ENCODE data around the gene COL4A1. TPM values are rescaled to one million over a fixed set of nuclear protein-coding genes. Genes with fewer than 3 reads are reported as not detected.

Gene COL4A1
- total and polyA plus RNA-seq, 2 of the 13 experiments (the other 11 are each of a cell fraction or from before 2014, with no cell fraction given) = not detected

- ATAC-seq (no peak), DNase-seq (ENCODE audit: low spot score) (no peak), FAIRE-seq (no peak)
- H3K27me3 ChIP-seq (ENCODE audit: control insufficient read depth in 1 of 2, insufficient read depth in 2 of 2, low read length in 2 of 2) = peaks cover 6 to 56% of the 10 kb centered on the region in 2 experiments
- H3K36me3 ChIP-seq (replicated peaks in 1 of 2; ENCODE audit: control insufficient read depth in 1 of 2, insufficient read depth in 2 of 2, low read length in 2 of 2) = no peaks in the 10 kb centered on the region
- no peaks in the 10 kb centered on the region for H3K9me3 ChIP-seq (ENCODE audit: low read length)
- H3K4me2 ChIP-seq (ENCODE audit: low read depth, low read length) = no peak overlapping the region
- 22% methylated on average over 4 of the region's 4 CpGs for WGBS (ENCODE audit: low lambda C conversion rate)
- ChIA-PET CTCF (ENCODE audit: low intra/inter-chr PET ratio, low total read pairs) (no interaction called here), POLR2A (no interaction called here)
- in situ Hi-C loops (cut with HindIII; ENCODE audit: extremely low pct_ligation_motif_present, low pct_unique_long_range_greater_than_20kb) = no loop called here
- no peak overlapping the region for H2AFZ ChIP-seq (ENCODE audit: low read length)
- TF ChIP-seq RBM39 (IDR thresholded peaks at IDR 0.05; ENCODE audit: low read depth, low read length, poor library complexity, severe bottlenecking) = no peak
- H3K4me1 ChIP-seq (ENCODE audit: insufficient read depth, low read length) = peaks cover 8% of the 10 kb centered on the region
- no peak overlapping the region for H3K4me3 ChIP-seq (replicated peaks in 1 of 3; ENCODE audit: insufficient read depth in 1 of 3, low read depth in 2 of 3, low read length in 3 of 3)
- no peak overlapping the region for H3K9ac ChIP-seq (ENCODE audit: insufficient read depth, low read depth, low read length)
- no TSS peak for BruUV-seq (replicated peaks)
- H4K20me1 ChIP-seq (ENCODE audit: insufficient read depth, low read length) = no peaks in the 10 kb centered on the region
- no peaks in the 10 kb centered on the region for H3K79me2 ChIP-seq (ENCODE audit: insufficient read depth, low read length)
- no peak overlapping the region for H3K27ac ChIP-seq (ENCODE audit: extremely low read length, insufficient read depth, low read length)
- intact Hi-C loops (cut with micrococcal nuclease; ENCODE audit: unreplicated experiment) = no loop called here
Observed at GRCh38 chr13:110304256-110304655, 2.7 kb downstream of the COL4A1 start.

DNA sequence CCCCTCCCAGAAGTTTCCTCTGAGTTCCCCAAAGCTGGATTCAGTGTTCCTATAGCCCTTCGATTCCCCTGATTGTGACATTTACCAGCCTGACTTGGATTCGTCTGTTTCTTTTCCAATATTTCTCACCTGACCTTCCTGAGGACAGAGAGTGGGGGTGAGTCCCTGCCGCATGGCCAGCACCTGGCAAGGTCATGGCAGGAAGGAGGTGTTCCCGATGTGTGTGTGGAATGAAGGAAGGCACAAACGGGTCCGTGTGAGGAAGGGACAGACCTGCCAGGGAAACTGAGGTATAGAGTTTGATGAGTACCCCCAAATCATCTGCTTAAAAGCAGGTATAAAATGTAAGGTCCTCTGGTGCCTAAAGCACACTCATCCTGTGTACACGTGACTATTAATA lies 3.3 kb downstream of the COL4A1 start:
- Histone ChIP-seq H3K4me2 (ENCODE audit: low read depth, low read length) (no peak overlapping the region), H4K20me1 (ENCODE audit: insufficient read depth, low read length) (no peaks in the 10 kb centered on the region), H3K9me3 (ENCODE audit: low read length) (no peaks in the 10 kb centered on the region), H3K9ac (ENCODE audit: insufficient read depth, low read depth, low read length) (no peak overlapping the region), H2AFZ (ENCODE audit: low read length) (no peak overlapping the region), H3K4me3 (replicated peaks in 1 of 3; ENCODE audit: insufficient read depth in 1 of 3, low read depth in 2 of 3, low read length in 3 of 3) (no peak overlapping the region), H3K4me1 (ENCODE audit: insufficient read depth, low read length) (peaks cover 1% of the 10 kb centered on the region), H3K27ac (ENCODE audit: extremely low read length, insufficient read depth, low read length) (no peak overlapping the region), H3K36me3 (replicated peaks in 1 of 2; ENCODE audit: control insufficient read depth in 1 of 2, insufficient read depth in 2 of 2, low read length in 2 of 2) (no peaks in the 10 kb centered on the region), H3K27me3 (ENCODE audit: control insufficient read depth in 1 of 2, insufficient read depth in 2 of 2, low read length in 2 of 2) (peaks cover 7 to 56% of the 10 kb centered on the region in 2 experiments), H3K79me2 (ENCODE audit: insufficient read depth, low read length) (no peaks in the 10 kb centered on the region)
- ATAC-seq (no peak), DNase-seq (ENCODE audit: low spot score) (no peak), FAIRE-seq (no peak)
- CTCF ChIA-PET (ENCODE audit: low intra/inter-chr PET ratio, low total read pairs) = no interaction called here
- BruUV-seq (replicated peaks) = no TSS peak
- intact Hi-C loops (cut with micrococcal nuclease; ENCODE audit: unreplicated experiment) = no loop called here
- in situ Hi-C loops (cut with HindIII; ENCODE audit: extremely low pct_ligation_motif_present, low pct_unique_long_range_greater_than_20kb) = no loop called here
- 16% methylated on average over 7 of the region's 7 CpGs for WGBS (ENCODE audit: low lambda C conversion rate)
- POLR2A ChIA-PET = no interaction called here
- TF ChIP-seq TCF7 (IDR thresholded peaks at IDR 0.05; ENCODE audit: low read depth) (no peak), ZNF646 (CRISPR knock-in tag; IDR thresholded peaks at IDR 0.05) (no peak), ZNF878 (CRISPR knock-in tag; IDR thresholded peaks at IDR 0.05) (no peak), POLR2A (IDR thresholded peaks at IDR 0.05; ENCODE audit: insufficient read depth in 1 of 2, low read depth in 2 of 2, low read length in 2 of 2) (no peak), WIZ (CRISPR knock-in tag; IDR thresholded peaks at IDR 0.05) (no peak), PAX8 (CRISPR knock-in tag; IDR thresholded peaks at IDR 0.05; ENCODE audit: borderline replicate concordance) (no peak), TAF1 (CRISPR knock-in tag; IDR thresholded peaks at IDR 0.05) (no peak)
- TF ChIP-seq, protein P1, sequence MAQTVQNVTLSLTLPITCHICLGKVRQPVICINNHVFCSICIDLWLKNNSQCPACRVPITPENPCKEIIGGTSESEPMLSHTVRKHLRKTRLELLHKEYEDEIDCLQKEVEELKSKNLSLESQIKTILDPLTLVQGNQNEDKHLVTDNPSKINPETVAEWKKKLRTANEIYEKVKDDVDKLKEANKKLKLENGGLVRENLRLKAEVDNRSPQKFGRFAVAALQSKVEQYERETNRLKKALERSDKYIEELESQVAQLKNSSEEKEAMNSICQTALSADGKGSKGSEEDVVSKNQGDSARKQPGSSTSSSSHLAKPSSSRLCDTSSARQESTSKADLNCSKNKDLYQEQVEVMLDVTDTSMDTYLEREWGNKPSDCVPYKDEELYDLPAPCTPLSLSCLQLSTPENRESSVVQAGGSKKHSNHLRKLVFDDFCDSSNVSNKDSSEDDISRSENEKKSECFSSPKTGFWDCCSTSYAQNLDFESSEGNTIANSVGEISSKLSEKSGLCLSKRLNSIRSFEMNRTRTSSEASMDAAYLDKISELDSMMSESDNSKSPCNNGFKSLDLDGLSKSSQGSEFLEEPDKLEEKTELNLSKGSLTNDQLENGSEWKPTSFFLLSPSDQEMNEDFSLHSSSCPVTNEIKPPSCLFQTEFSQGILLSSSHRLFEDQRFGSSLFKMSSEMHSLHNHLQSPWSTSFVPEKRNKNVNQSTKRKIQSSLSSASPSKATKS (CRISPR knock-in tag; IDR thresholded peaks at IDR 0.05) = no peak
